Peyer's patch (tissue), 4 donors: ENCODE data around the gene RAB34.

Experiments
- CTCF ChIP-seq, 6 experiments: fragments of 450-650 bp in 4 of 6; fragments of 200-600 bp in 2 of 6; sonication (generic) in 1 of 6; IDR thresholded peaks; one replicate each; pipeline ENCODE4 v1.5.1; 2017 to 2019; ENCODE audit warnings: antibody characterized with exemption in 6 of 6, mild to moderate bottlenecking in 3 of 6, moderate library complexity in 1 of 6
- POLR2A ChIP-seq, 2 donors: fragments of 450-650 bp; IDR thresholded peaks; one replicate each; pipeline ENCODE4 v1.5.1; 2017; ENCODE audit warnings: antibody characterized with exemption in 2 of 2, mild to moderate bottlenecking in 2 of 2, moderate library complexity in 2 of 2

- TF ChIP-seq POLR2A (IDR thresholded peaks at IDR 0.05) (peak; percentile 69 to 79), CTCF (IDR thresholded peaks at IDR 0.05) (no peak)
Observed at GRCh38 chr17:28710861-28711722, 6.6 kb downstream of the RAB34 start.
